Activated CD8-positive, alpha-beta memory T cell treated with anti-CD3 and anti-CD28 coated beads, Interleukin-2, amount 50 U/mL, for 48 hours (primary cell): ENCODE results near the gene C17orf75.
"Not testable (repeated sequence)": the region's sequence is repeated elsewhere in the genome, so short reads cannot be mapped to it uniquely, and the experiment has no call there.

Experiments
- DNase-seq: peaks from one replicate; pipeline ENCODE4 v3.0.0-alpha.2; 2020

C17orf75 gene

GRCh38 chr17:32341857-32342602 is at the start of gene C17orf75:
Gene C17orf75, minus strand, starts transcription at chr17:32342173. Its CDS starts 34 bp downstream, at chr17:32342139.
- DNase-seq, result peak; percentile 92

GRCh38 chr17:32388613-32389459 is 46.9 kb upstream of the C17orf75 start:
- no peak for DNase-seq

- not testable (repeated sequence) for DNase-seq
Observed at GRCh38 chr17:32388128-32388527, 46.2 kb upstream of the C17orf75 start.

- DNase-seq, result no peak
Observed at GRCh38 chr17:32386844-32387243, 44.9 kb upstream of the C17orf75 start.

- DNase-seq, result no peak
Observed at GRCh38 chr17:32385971-32386370, 44.0 kb upstream of the C17orf75 start.

GRCh38 chr17:32385121-32385520 is 43.1 kb upstream of the C17orf75 start:
- no peak for DNase-seq

- DNase-seq, result no peak
Observed at GRCh38 chr17:32383926-32384434, 42.0 kb upstream of the C17orf75 start.

- no peak for DNase-seq
Observed at GRCh38 chr17:32382526-32383223, 40.7 kb upstream of the C17orf75 start.

GRCh38 chr17:32370426-32370825 is 28.5 kb upstream of the C17orf75 start:
- no peak for DNase-seq

GRCh38 chr17:32361270-32361669 is 19.3 kb upstream of the C17orf75 start:
- DNase-seq, result no peak

GRCh38 chr17:32357615-32358014 is 15.6 kb upstream of the C17orf75 start:
- no peak for DNase-seq

- DNase-seq, result peak; percentile 42
Observed at GRCh38 chr17:32356750-32357149, 14.8 kb upstream of the C17orf75 start.

GRCh38 chr17:32356378-32356743 is 14.4 kb upstream of the C17orf75 start:
- no peak for DNase-seq

GRCh38 chr17:32355649-32356377 is 13.8 kb upstream of the C17orf75 start:
- no peak for DNase-seq

- not testable (repeated sequence) for DNase-seq
Observed at GRCh38 chr17:32352734-32353133, 10.8 kb upstream of the C17orf75 start.

GRCh38 chr17:32350666-32351418 is 8.9 kb upstream of the C17orf75 start:
- DNase-seq, result no peak

GRCh38 chr17:32349854-32350665 is 8.1 kb upstream of the C17orf75 start, which contains the start of gene ZNF207:
Gene ZNF207, plus strand, starts transcription at chr17:32350157. Its CDS starts 129 bp downstream, at chr17:32350286.
- peak; percentile 95 for DNase-seq

GRCh38 chr17:32349503-32349853 is 7.5 kb upstream of the C17orf75 start:
- DNase-seq, result peak; percentile 61

- DNase-seq, result no peak
Observed at GRCh38 chr17:32348483-32348800, 6.5 kb upstream of the C17orf75 start.

GRCh38 chr17:32345951-32346600 is 4.1 kb upstream of the C17orf75 start:
- no peak for DNase-seq
